ENCODE data around the gene BRINP3.

Gene BRINP3

DNA sequence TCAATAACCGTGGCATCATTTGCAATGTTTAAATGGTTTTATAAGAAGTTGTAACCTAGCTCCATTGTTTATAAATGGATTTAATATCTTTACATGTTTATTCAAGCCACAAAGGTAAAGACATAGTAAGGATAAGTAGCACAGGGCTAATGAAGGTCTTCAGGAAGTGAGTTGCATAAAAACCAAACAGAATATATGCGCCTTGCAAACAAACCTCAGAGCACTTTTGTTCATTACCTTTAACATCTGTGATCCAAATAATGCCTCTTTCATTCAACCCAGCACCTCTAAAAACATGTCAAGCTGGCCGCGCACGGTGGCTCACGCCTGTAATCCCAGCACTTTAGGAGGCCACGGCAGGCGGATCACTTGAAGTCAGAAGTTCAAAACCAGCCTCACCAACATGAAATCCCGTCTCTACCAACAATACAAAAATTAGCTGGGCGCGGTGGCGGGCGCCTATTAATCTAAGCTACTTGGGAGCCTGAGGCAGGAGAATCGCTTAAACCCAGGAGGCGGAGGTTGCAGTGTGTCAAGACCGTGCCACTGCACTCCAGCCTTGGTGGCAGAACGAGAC is 25.3 kb downstream of the BRINP3 start:
- no peak for DNase-seq (ENCODE audit: low read depth)

- DNase-seq (ENCODE audit: low read depth), result no peak
Measured at GRCh38 chr1:190444464-190444863, 33.2 kb downstream of the BRINP3 start.

- DNase-seq (ENCODE audit: low read depth), result no peak
Measured at GRCh38 chr1:190439447-190439846, 38.2 kb downstream of the BRINP3 start.

DNA sequence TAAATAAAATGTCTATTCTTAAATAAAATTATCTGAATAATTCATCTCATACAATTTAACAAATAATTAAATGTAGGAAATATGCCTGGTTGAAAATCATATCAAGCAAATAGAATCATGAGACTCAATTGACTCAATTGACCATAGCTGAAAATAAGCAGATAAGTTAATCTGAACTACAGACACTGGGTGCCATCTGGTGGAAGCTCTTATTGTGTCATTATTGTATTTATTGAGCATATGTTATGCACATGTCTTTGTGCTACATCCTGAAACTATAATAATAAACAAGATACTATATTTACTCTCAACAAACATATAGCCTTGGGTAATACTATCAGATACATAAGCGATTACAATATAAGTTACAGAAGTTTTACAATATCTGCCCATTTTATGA is 41.0 kb downstream of the BRINP3 start:
- DNase-seq (ENCODE audit: low read depth), result no peak

DNA sequence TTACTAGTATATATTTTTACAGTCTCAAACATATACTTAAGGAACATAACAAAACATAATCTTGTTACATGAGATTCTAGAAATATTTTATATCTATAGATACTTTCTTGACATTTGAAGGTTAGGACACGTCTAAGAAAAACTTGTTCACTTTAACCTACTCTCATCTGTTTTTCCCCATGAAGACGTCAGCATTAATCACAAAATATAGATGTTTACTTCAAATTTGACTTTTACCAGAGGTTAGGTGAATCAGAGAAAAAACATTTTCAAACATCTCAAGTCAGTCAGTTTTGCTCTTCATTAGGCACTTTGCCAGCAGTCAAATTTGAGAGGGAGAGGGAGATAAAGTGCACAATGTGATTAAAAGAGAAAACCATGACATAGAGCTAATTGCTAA is 47.7 kb downstream of the BRINP3 start:
- no peak for DNase-seq (ENCODE audit: low read depth)

- no peak for DNase-seq (ENCODE audit: low read depth)
Measured at GRCh38 chr1:190429141-190429540, 48.5 kb downstream of the BRINP3 start.

DNA sequence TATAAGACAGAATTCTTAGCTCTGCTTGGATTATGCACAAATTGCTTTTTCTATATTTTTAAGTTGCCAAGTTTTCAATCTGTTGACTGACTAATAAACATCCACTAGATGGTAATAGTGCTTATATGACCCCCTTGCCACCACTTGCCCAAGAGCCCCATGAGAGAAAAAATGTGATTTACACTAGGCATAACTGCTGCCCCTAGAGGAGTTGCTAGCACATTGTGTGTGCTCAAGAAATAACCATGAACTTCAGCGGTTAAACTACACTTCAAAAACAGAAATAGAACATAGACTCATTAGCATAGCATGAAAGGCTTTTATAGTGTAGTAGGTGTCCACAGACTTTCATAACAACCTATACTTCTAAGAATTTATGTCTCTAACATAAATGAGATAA is 61.4 kb downstream of the BRINP3 start:
- DNase-seq (ENCODE audit: low read depth), result no peak

DNA sequence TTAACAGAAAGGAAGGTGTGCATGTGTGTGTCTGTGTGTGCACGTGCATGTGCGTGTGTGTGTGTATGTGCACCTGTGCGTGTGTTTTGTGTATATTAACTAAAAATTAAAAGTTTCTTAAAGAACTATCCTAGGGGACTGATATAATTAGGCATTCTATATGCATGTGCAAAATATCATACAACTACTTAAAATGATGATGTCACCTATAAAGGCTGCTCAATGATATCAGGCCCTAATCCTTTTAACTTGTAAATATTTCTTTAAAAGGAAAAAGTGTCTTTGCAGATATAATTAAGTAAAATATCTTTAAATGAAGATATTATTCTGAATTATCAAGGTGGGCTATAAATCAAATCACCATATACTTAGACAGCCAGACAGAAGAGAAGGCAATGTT is 64.5 kb downstream of the BRINP3 start:
- no peak for DNase-seq (ENCODE audit: low read depth)

DNA sequence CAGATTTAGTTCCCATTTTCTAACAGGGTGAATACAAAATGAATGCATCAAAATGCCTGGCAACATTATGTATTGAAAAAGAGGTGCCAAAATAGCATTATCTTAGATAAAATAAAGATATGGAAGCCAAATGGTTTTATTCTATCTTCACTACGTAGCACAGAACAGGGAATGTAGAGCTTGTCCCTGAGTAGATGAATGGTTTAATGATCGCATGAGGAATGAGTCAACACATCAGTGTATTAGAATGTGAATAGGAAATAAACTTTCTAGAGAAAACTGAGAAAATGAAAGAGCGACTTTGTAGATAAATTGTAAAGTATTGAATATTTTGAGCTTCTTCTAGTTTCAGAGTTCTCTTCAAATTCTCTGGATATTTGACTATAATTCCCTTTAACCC is 74.3 kb downstream of the BRINP3 start:
- no peak for DNase-seq (ENCODE audit: low read depth)

DNA sequence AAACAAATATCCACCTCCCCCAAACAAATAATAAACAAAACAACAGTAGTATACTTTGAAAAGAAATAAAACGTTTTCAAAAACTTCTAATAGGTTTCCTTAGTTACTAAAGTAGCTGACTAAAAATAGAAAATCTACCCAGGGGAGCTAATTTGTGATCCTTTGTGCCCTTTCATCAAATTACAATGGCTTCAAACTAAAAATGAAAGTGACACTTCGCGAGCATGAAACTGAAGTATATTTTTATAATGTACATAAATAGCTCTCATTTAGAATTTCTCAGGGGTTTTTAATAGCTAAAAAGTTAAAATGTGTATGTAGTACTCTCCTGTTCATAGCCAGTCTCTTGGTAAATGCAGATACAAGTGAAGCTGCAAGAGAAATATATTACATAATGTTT is 78.4 kb downstream of the BRINP3 start:
- no peak for DNase-seq (ENCODE audit: low read depth)

DNA sequence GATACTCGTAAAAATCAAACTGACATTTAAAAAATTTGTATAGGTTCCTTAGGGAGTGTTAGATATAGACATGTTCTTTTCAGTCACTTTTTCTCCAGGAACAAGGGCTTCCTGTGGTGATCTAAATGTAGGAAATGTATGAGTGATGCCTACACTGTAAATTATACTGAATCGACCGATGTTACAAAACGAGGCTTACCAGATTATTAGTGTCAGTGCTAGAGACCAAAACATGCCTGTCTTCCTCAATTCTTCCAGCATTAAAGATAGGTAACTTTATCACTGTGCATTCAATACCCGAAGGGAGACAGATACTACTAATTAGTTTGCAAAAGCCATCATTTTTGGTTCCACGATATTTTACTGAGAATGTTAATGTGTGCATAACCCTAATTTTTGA is 86.1 kb downstream of the BRINP3 start:
- no peak for DNase-seq (ENCODE audit: low read depth)

DNA sequence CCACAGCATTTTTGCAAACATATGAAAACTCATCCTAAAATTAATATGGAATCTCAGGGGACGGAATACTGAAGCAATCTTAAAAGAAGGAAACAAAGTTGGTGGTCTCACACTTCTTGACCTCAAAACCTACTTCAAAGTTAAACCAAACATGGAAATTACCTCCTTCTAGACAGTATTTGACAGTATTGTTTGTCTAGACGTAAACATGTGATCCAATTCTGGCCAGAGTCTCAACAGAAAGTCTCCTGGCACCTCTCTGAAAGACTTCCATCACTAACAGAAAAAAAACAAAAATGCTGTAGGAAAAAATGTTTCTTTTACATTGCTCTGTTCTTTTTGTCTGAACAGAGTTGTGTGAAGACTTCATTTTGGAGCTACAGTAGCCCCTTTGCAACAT is 99.7 kb downstream of the BRINP3 start:
- no peak for DNase-seq (ENCODE audit: low read depth)

DNA sequence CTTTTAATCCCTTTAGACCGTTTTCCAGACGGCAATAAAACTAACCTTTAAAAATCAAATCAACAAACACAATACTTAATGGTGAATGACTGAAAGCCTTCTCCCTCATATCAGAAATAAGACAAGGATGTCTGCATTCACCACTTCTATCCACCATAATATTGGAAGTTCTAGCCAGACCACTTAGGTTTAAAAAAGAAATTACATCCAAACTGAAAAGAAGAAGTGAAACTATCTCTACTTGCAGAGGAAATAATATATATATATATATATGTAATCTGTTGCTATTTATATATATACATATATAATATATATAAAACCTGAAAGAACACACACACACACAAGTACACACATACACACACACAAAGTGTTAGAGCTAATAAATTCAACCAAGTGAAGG is 100.4 kb downstream of the BRINP3 start:
- DNase-seq (ENCODE audit: low read depth), result no peak

DNA sequence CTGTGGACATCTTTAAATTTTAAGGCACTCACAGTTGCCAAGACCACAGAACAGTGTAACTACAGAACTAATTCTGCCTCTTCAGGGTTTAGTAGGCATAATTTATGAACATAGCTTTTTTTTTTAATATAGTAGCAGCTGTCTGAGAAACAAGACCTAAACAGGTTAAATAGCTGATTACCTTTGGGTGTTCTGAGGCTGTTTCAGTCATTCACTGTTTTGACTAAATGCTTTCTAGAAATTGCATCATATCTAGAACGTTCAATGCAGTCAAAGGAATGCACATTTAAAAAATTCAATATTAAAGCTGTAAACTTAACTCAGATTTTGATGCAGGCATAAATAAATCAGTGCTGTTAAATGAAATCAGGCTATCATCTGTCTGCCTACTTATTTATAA is 101.6 kb downstream of the BRINP3 start:
- DNase-seq (ENCODE audit: low read depth), result no peak

DNA sequence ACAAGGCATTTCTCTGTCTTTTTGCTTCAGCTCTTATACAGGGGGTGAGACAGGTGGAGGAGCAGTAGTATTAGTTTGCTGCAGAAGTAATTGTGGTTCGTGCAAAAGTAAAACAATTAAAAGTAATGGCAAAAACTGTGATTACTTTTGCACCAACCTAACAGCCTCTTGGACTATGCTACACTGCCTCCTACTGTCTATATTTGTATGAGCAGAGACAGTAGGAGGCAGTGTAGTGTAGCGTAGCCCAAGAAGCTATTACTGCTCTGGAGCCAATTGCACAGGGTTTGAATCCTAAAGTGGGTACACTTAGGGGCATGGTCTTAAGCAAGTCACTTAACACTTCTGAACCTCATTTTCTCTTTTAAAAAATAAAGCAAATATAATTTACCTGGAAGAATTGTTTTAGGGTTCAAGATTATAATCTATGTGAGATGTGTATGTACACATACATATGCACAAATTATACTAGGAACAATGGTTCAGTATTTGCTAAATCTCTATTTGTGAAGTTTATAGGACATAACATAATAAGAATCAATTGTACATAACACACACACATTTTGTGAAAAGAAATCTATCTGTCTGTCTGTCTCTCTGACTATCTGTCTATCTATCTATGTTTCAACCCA is 103.8 kb downstream of the BRINP3 start:
- DNase-seq (ENCODE audit: low read depth), result no peak

GRCh38 chr1:190367200-190367599 is 110.5 kb downstream of the BRINP3 start:
- DNase-seq (ENCODE audit: low read depth), result no peak

DNA sequence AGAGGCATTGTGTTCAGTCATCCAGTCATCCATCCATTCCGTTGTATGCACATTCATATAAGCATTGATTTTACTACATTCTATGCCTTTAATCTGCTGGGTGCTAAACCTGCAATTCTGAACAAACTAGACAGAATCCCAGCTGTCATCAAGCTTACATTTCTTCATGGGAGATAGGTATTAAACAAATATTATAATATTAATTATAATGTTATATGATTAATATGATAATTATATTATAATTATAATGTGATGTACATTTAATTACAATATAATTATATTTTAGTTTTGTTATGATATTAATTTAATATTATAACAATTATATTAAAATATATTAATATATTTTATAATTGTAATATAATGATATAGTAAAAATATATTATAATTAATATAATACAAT is 112.4 kb downstream of the BRINP3 start:
- no peak for DNase-seq (ENCODE audit: low read depth)

DNA sequence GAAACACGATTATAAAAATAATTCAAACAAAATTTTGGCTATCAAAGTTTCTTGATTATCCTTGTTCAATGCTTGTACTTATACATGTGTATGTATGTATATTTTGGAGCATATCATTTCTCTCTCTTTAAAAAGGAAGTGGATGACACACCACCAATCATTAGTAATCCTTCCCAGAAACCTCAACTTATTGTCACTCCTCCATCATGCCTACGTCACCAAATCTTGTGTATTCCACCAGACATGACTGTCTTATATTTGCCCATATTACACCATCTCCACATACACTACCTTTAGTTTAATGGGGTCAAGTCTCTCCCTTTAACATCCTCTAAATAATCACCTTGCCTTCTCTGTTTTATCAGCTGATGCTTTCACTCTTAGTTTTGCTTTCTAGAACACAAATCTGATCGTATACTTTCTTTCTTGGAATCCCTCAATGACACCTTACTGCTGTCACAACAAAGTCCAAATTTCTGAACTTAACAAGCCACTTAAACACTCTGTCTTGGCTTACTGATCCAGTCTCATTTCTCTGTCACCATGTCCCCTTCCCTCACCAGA is 124.0 kb downstream of the BRINP3 start:
- no peak for DNase-seq (ENCODE audit: low read depth)

GRCh38 chr1:190344454-190344853 is 133.2 kb downstream of the BRINP3 start:
- no peak for DNase-seq (ENCODE audit: low read depth)

- no peak for DNase-seq (ENCODE audit: low read depth)
Measured at GRCh38 chr1:190338829-190339228, 138.8 kb downstream of the BRINP3 start.

- no peak for DNase-seq (ENCODE audit: low read depth)
Measured at GRCh38 chr1:190328871-190329270, 148.8 kb downstream of the BRINP3 start.

GRCh38 chr1:190328361-190328760 is 149.3 kb downstream of the BRINP3 start:
- DNase-seq (ENCODE audit: low read depth), result no peak

DNA sequence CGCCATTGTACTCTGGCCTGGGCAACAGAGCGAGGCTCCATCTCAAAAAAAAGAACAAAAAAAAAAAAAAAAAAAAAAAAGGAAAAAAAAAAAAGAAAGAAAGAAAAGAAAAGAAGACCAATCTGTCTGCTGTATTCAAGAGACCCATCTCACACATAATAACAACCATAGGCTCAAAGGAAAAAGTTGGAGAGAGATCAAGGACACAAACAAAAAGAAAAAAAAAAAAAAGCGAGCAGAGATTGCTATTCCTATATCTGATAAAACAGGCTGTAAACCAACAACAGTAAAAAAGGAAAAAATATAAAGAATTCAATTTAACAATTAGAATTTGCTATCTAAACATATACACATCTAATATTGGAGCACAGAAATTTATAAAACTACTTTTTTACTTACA is 150.4 kb downstream of the BRINP3 start:
- DNase-seq (ENCODE audit: low read depth), result no peak

- DNase-seq (ENCODE audit: low read depth), result no peak
Measured at GRCh38 chr1:190323530-190323929, 154.1 kb downstream of the BRINP3 start.

Measured in GM04503 (cell line).